SJSA1 (cell line): ENCODE results near the gene VPS29. TPM values are rescaled to one million over a fixed set of nuclear protein-coding genes. Genes with fewer than 3 reads are reported as not detected.
A peak's percentile ranks its signal among the peaks of the same experiment; 100 is the strongest.
"Not testable (repeated sequence)": the region's sequence is repeated elsewhere in the genome, so short reads cannot be mapped to it uniquely, and the experiment has no call there.

ENCODE experiments used
- DNase-seq, 2 experiments: peaks; one replicate each; pipeline ENCODE4 v3.0.0-alpha.2; 2015 to 2020; ENCODE audit warnings: low spot score in 2 of 2, low read depth in 1 of 2
- H3K27ac ChIP-seq: fragments of 250-450 bp; sonication (Bioruptor Pico); 2 replicates; pipeline ENCODE4 v1.5.1; 2020; ENCODE audit warnings: mild to moderate bottlenecking, moderate library complexity
- H3K27me3 ChIP-seq: fragments of 250-450 bp; sonication (Bioruptor Pico); replicated peaks from 2 replicates; pipeline ENCODE4 v1.5.1; 2020; ENCODE audit warnings: mild to moderate bottlenecking, moderate library complexity
- H3K36me3 ChIP-seq: fragments of 250-450 bp; sonication (Bioruptor Pico); 2 replicates; pipeline ENCODE4 v1.5.1; 2020; ENCODE audit warnings: mild to moderate bottlenecking
- H3K4me1 ChIP-seq: fragments of 250-450 bp; sonication (Bioruptor Pico); replicated peaks from 2 replicates; pipeline ENCODE4 v1.6.1; 2021; ENCODE audit warnings: mild to moderate bottlenecking
- H3K4me3 ChIP-seq: fragments of 250-450 bp; sonication (Bioruptor Pico); 2 replicates; pipeline ENCODE4 v1.5.1; 2020; ENCODE audit warnings: mild to moderate bottlenecking
- H3K9me3 ChIP-seq: fragments of 250-450 bp; sonication (Bioruptor Pico); replicated peaks from 2 replicates; pipeline ENCODE4 v1.5.1; 2020; ENCODE audit warnings: mild to moderate bottlenecking
- total RNA-seq: library from RNA; depleted of rRNA; stranded (reverse); fragments of >200 nt; shearing (Covaris generic); gene quantifications from 2 replicates; pipeline ENCODE4 v1.2.3, GENCODE V29; 2014

VPS29 gene
- total RNA-seq, 1 experiment from 2014 or later, result 88.2 TPM

DNA sequence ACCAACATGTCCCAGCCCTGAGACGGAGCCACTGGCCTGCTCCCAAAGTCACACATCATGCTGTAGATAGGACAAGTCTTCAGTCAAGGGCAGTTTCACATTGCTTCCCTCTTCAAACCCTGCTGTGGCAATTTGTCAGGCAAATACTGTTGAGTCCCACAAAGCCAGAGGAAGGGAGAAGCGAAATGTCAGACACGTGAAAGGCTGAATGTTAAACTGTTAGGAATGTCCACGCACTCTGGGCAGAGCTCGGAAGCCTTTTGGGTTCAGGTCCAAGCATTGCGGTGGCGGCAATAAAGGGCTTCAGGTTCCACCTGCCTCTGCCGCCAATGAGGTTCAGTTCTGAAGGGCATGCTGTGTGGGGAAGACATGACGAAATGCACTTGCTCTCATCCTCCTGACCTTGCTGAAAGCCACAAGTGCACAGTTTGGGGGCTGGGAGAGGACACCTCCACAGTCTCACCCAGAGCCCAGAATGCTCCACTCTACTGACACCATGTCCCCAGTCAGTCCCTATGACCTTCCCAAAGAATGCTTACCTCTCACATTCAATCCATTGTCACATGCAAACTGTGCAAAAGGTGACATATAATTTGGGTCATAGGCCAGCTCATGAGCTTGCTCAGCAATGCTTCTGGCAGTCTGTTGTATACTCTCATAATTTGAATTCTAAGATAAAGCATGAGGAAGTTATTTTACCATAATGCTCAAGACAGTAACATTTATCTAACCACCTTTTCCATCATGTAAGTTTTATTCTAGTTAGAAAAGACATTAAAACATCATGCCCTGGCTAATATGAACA, 35.9 kb upstream of the VPS29 start:
- no peak overlapping the region for H3K4me3 ChIP-seq
- no peaks in the 10 kb centered on the region for H3K9me3 ChIP-seq
- peaks cover 41% of the 10 kb centered on the region for H3K36me3 ChIP-seq
- no peaks in the 10 kb centered on the region for H3K27me3 ChIP-seq
- no peak overlapping the region for H3K27ac ChIP-seq
- peaks cover 30% of the 10 kb centered on the region for H3K4me1 ChIP-seq
- DNase-seq, result no peak

DNA sequence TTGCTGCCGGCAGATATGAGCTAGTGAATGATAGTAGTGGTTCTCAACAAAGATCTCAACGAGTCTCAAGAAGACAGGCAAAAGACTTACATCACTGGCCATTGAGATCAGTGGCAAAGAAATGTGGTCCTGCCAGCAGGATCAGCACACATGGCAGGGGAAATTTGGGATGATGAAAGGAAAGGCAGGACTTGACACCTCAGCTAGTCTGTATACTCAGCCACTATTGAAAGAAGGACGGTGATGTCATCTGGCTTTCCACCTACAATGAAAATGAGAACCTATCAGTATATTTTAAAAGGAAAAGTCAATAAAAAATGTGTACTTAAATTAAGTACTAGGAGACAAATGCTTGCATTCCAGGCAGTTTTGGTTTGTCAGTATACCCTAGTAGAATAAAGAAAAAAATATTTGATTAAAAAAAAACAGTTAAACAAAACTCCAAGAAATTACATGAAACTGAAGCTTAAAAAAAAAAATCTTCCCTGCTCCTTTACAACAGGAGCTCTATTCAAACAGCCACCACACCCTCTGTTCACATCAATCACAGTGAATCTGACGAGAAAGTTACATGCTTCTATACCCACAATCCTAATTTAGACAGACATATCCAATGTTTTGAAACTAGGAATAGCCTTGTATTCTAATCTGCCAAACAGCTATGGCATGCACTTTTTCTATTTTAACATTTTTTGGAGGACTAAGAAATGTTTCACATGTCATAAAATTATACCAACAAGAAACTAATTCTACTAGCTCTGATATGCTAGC, 35.1 kb upstream of the VPS29 start:
- Histone ChIP-seq H3K9me3 (no peaks in the 10 kb centered on the region), H3K27ac (no peak overlapping the region), H3K27me3 (no peaks in the 10 kb centered on the region), H3K4me1 (peaks cover 37% of the 10 kb centered on the region), H3K4me3 (no peak overlapping the region), H3K36me3 (peaks cover 46% of the 10 kb centered on the region)
- no peak for DNase-seq

DNA sequence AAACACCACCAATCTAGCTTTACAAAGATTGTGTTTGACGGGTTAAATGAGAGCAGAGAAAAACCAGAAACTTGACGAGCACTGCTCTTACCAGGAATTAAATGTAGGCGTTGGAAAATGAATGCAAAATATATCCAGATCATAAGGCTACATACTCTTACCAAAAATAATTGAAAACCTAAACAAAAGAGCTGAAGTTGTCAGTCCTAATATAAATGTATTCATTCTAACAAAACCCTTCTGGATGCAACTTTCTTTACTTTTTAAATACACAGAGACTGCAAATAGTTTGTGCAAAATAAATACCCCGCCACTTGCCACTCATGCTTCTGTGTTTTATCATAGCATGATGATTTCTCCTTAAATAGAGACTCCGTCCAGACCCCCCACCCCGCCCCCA, 32.9 kb upstream of the VPS29 start:
- H3K36me3 ChIP-seq, result peaks cover 46% of the 10 kb centered on the region
- peaks cover 37% of the 10 kb centered on the region for H3K4me1 ChIP-seq
- no peaks in the 10 kb centered on the region for H3K27me3 ChIP-seq
- no peak for DNase-seq
- no peaks in the 10 kb centered on the region for H3K9me3 ChIP-seq
- H3K4me3 ChIP-seq, result no peak overlapping the region
- H3K27ac ChIP-seq, result no peak overlapping the region

GRCh38 chr12:110533607-110534006, 31.7 kb upstream of the VPS29 start:
- H3K36me3 ChIP-seq, result peaks cover 39% of the 10 kb centered on the region
- peaks cover 34% of the 10 kb centered on the region for H3K4me1 ChIP-seq
- peak overlapping the region; percentile 44 for H3K27ac ChIP-seq
- no peak overlapping the region for H3K4me3 ChIP-seq
- H3K9me3 ChIP-seq, result no peaks in the 10 kb centered on the region
- DNase-seq, result peak in 1 of 2 experiments; percentile 80
- H3K27me3 ChIP-seq, result no peaks in the 10 kb centered on the region

DNA sequence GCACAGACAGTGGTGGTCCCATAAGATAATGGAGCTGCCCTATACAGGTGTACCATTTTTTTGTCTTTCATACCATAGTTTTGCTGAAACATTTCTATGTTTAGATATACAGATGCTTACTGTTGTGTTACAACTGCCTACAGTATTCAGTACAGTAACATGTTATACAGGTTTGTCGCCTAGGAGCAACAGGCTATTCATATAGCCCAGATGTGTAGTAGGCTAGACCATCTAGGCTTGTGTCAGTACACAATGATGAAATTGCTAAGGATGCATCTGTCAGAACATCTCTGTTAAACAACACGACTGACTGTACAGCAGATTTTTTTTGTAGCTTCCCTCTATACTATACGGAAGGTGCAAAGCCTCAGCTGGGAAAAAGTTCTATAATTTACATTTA, 30.7 kb upstream of the VPS29 start:
- DNase-seq, result no peak
- Histone ChIP-seq H3K27ac (no peak overlapping the region), H3K36me3 (peaks cover 29% of the 10 kb centered on the region), H3K4me1 (peaks cover 34% of the 10 kb centered on the region), H3K9me3 (no peaks in the 10 kb centered on the region), H3K4me3 (no peak overlapping the region), H3K27me3 (no peaks in the 10 kb centered on the region)

DNA sequence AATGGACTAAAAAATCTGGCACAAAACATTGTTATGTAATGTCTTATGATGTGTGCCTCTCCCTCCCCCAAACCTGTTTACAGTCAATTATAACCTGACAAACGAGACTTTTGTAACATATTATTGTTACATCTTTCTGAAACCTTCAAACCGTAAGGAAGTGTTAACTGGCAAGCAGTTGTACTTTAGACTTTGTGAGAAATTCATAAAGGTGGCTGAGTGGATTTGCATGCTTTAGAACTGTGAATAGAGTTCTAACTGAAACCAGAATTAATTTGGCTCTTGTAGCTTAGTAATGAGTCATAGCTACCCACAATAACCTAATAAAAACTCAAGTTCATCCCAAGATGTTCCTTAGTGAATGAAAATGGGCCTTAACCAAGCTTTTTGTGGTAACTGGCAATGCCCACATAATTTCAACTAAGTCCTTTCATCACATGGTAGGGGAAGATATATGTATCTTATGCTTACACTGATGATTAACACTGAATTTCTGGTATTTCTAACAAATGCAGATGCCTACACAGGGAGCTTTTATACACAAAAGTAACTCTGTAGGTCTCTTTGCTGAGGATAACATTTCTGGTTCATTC, 29.9 kb upstream of the VPS29 start:
- Histone ChIP-seq H3K27me3 (no peaks in the 10 kb centered on the region), H3K9me3 (no peaks in the 10 kb centered on the region), H3K36me3 (peaks cover 21% of the 10 kb centered on the region), H3K27ac (no peak overlapping the region), H3K4me3 (no peak overlapping the region), H3K4me1 (peaks cover 34% of the 10 kb centered on the region)
- peak in 1 of 2 experiments; percentile 67 for DNase-seq

- Histone ChIP-seq H3K27me3 (no peaks in the 10 kb centered on the region), H3K9me3 (no peaks in the 10 kb centered on the region)
These were observed 28.6 kb upstream of the VPS29 start for GRCh38 chr12:110530511-110530910.

GRCh38 chr12:110528277-110528839, 26.4 kb upstream of the VPS29 start:
- Histone ChIP-seq H3K36me3 (peaks cover 5% of the 10 kb centered on the region; the same call in 1 of the 2 replicates), H3K4me1 (peaks cover 20% of the 10 kb centered on the region), H3K27me3 (no peaks in the 10 kb centered on the region), H3K9me3 (no peaks in the 10 kb centered on the region), H3K27ac (no peak overlapping the region), H3K4me3 (no peak overlapping the region)
- no peak for DNase-seq

More at GRCh38 chr12:110530511-110530910, 28.6 kb upstream of the VPS29 start:
- DNase-seq, result no peak
- Histone ChIP-seq H3K36me3 (peaks cover 10% of the 10 kb centered on the region), H3K4me3 (no peak overlapping the region), H3K27ac (no peak overlapping the region), H3K4me1 (peaks cover 34% of the 10 kb centered on the region)

GRCh38 chr12:110520876-110521712, 19.2 kb upstream of the VPS29 start:
- H3K36me3 ChIP-seq, H3K27me3 ChIP-seq, H3K4me1 ChIP-seq, H3K9me3 ChIP-seq, DNase-seq, H3K27ac ChIP-seq, H3K4me3 ChIP-seq: not testable (repeated sequence)

DNA sequence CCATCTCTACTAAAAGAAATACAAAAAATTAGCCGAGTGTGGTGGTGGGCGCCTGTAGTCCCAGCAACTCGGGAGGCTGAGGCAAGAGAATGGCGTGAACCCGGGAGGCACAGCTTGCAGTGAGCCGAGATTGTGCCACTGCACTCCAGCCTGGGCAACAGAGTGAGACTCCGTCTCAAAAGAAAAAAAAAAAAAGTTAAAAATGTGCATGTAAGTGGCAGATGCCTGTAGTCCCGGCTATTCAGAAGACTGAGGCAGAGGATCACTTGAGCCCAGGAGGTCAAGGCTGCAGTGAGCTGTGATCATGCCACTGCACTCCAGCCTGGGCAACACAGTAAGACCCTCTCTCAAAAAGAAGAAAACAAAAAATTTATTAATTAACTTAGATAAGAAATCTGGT, 16.1 kb upstream of the VPS29 start:
- not testable (repeated sequence) for H3K36me3 ChIP-seq, H3K9me3 ChIP-seq, H3K27me3 ChIP-seq, H3K4me3 ChIP-seq, DNase-seq, H3K27ac ChIP-seq, H3K4me1 ChIP-seq

- DNase-seq, result no peak
These were observed 15.1 kb upstream of the VPS29 start for GRCh38 chr12:110516995-110517394.

DNA sequence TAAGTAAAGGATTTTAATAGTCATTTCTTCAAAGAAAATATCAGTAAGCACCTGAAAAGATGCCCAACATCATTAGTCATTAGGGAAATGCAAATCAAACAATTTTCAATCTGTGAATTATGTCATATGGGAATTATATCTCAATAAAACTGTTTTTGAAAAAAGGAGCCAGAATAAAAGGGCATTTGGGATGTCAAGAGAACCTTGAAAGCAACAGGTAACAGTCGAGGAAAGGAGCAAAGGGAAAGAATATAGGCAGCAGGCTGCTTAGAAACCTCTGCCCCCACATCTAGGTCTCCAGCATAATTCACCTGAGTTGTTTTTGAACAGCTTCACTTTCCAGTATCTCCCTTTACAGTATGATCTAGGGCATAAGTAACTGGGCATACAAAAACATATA, 12.5 kb upstream of the VPS29 start:
- Histone ChIP-seq H3K4me3 (no peak overlapping the region), H3K27me3 (no peaks in the 10 kb centered on the region; the same call in 1 of the 2 replicates), H3K4me1 (no peaks in the 10 kb centered on the region), H3K36me3 (no peaks in the 10 kb centered on the region), H3K27ac (no peak overlapping the region), H3K9me3 (0 out of 2 replicates have a peak, but pooled peaks cover 2% of the 10 kb centered on the region)
- no peak for DNase-seq

More at GRCh38 chr12:110516995-110517394, 15.1 kb upstream of the VPS29 start:
- H3K27me3 ChIP-seq, result no peaks in the 10 kb centered on the region; the same call in 1 of the 2 replicates
- no peak overlapping the region for H3K4me3 ChIP-seq
- no peak overlapping the region for H3K27ac ChIP-seq
- no peaks in the 10 kb centered on the region for H3K4me1 ChIP-seq
- no peaks in the 10 kb centered on the region for H3K36me3 ChIP-seq
- H3K9me3 ChIP-seq, result no peaks in the 10 kb centered on the region

- no peak for DNase-seq
- no peaks in the 10 kb centered on the region; the same call in 1 of the 2 replicates for H3K27me3 ChIP-seq
These were observed 11.9 kb upstream of the VPS29 start for GRCh38 chr12:110513842-110514241.

More at GRCh38 chr12:110513842-110514241, 11.9 kb upstream of the VPS29 start:
- Histone ChIP-seq H3K4me3 (no peak overlapping the region), H3K36me3 (no peaks in the 10 kb centered on the region), H3K4me1 (no peaks in the 10 kb centered on the region), H3K27ac (no peak overlapping the region), H3K9me3 (0 out of 2 replicates have a peak, but pooled peaks cover 2% of the 10 kb centered on the region)
